Body of pancreas (tissue), 4 donors: ENCODE results near the gene INSIG2.

ENCODE experiments used
- CTCF ChIP-seq, 7 experiments: fragments of 450-650 bp in 4 of 7; fragments of 200-600 bp in 3 of 7; sonication (generic) in 3 of 7; IDR thresholded peaks; one replicate each; pipeline ENCODE4 v1.5.1; 2016 to 2019; ENCODE audit warnings: antibody characterized with exemption in 7 of 7
- POLR2A ChIP-seq, 3 donors: fragments of 450-650 bp; IDR thresholded peaks; one replicate each; pipeline ENCODE4 v1.6.1; 2016; ENCODE audit warnings: antibody characterized with exemption in 3 of 3, mild to moderate bottlenecking in 2 of 3

DNA sequence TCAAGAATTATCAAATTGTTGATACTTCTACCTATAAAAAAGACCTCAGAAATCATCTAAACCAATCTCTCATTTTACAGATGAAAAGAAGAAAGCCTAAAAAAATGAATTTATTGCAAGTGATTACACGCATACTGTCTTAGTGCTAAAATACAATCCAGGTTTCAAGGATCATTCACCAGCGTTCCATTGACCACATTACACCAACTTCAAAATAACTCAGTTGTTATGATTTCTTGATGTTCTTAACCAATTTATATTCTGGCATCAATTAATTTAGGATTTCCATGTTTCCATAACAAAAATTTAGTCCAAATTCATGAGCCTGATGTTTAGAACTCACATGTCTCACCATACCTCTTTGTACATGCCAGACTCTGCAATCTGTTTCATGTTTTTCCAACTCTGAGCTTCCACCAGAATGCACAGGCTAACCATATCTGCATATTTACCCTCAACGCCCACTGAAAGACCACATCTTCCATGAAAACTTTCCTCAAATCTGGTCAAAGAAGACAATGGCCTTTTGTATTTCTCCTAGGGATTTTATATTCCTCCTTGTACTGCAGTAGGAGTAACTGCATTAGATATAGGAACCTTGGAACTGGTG lies 2.1 kb upstream of the INSIG2 start:
- TF ChIP-seq CTCF (IDR thresholded peaks at IDR 0.05) (no peak), POLR2A (IDR thresholded peaks at IDR 0.05) (no peak)
